DOHH2 (cell line): ENCODE measurements around the gene PDGFRA.

ENCODE experiments used
- CTCF ChIP-seq: fragments of 200-600 bp; sonication (generic); IDR thresholded peaks from one replicate; pipeline ENCODE4 v1.5.1; 2014; ENCODE audit warnings: antibody characterized with exemption, mild to moderate bottlenecking, low read depth, low read length; ENCODE audit not compliant: poor library complexity, severe bottlenecking
- EZH2phosphoT487 ChIP-seq: fragments of 200-600 bp; sonication (generic); IDR thresholded peaks from 2 replicates; pipeline ENCODE4 v1.6.1; 2017; ENCODE audit warnings: borderline replicate concordance, mild to moderate bottlenecking, antibody characterized with exemption, low read length, moderate library complexity, mixed read lengths

GRCh38 chr4:54320826-54321685 is 92.0 kb downstream of the PDGFRA start:
- TF ChIP-seq CTCF = no peak
- no peak for TF ChIP-seq EZH2phosphoT487
